ENCODE results near the gene RCBTB1. TPM values are rescaled to one million over a fixed set of nuclear protein-coding genes. Genes with fewer than 3 reads are reported as not detected.

Gene RCBTB1
- total and polyA plus RNA-seq, 10 of the 15 experiments (the other 5 are each of a cell fraction or from before 2014, with no cell fraction given): 5.1 to 13.5 (median 11.2) TPM

GRCh38 chr13:49546561-49546960, 38.8 kb downstream of the RCBTB1 start:
- no TSS peak for BruUV-seq (replicated peaks)
- ATAC-seq (no peak), DNase-seq (ENCODE audit: low read depth, low spot score) (no peak), FAIRE-seq (no peak)
- WGBS (ENCODE audit: insufficient coverage, insufficient replicate concordance, low lambda C conversion rate, missing lambda C conversion rate): 97% methylated on average over 9 of the region's 9 CpGs
- TF ChIP-seq MAX (IDR thresholded peaks at IDR 0.05; ENCODE audit: low read depth, low read length) (no peak), ESRRA (IDR thresholded peaks at IDR 0.05; ENCODE audit: low read length) (no peak), POU2F2 (IDR thresholded peaks at IDR 0.05; ENCODE audit: borderline replicate concordance, low read depth, low read length) (no peak), EZH2 (IDR thresholded peaks at IDR 0.05; ENCODE audit: borderline replicate concordance, control insufficient read depth, low read depth, low read length) (no peak), SMARCA5 (IDR thresholded peaks at IDR 0.05) (no peak), BHLHE40 (IDR thresholded peaks at IDR 0.05; ENCODE audit: borderline replicate concordance in 1 of 2, low read depth in 2 of 2, low read length in 1 of 2) (no peak), E2F8 (IDR thresholded peaks at IDR 0.05; ENCODE audit: low read depth, partially characterized antibody) (no peak), SKIL (IDR thresholded peaks at IDR 0.05; ENCODE audit: low read depth, poor library complexity, severe bottlenecking) (no peak), CHD2 (IDR thresholded peaks at IDR 0.05; ENCODE audit: borderline replicate concordance, low read depth, low read length) (no peak)
- Histone ChIP-seq H3K9me3 (replicated peaks; ENCODE audit: control insufficient read depth, insufficient read depth, low read length) (no peaks in the 10 kb centered on the region), H3K27ac (ENCODE audit: control insufficient read depth, insufficient read depth) (no peak overlapping the region), H3K9ac (ENCODE audit: control insufficient read depth, insufficient read depth, low read length) (no peak overlapping the region), H3K4me1 (ENCODE audit: control insufficient read depth, insufficient read depth, low read length) (no peaks in the 10 kb centered on the region), H3K4me2 (ENCODE audit: control insufficient read depth, insufficient read depth) (no peak overlapping the region), H3K27me3 (replicated peaks in 1 of 2; ENCODE audit: control insufficient read depth in 2 of 2, insufficient read depth in 2 of 2, low read length in 1 of 2) (no peaks in the 10 kb centered on the region), H4K20me1 (ENCODE audit: control insufficient read depth, insufficient read depth) (no peaks in the 10 kb centered on the region), H3K4me3 (no peak overlapping the region), H2AFZ (ENCODE audit: control insufficient read depth, low read depth, low read length) (no peak overlapping the region), H3K79me2 (ENCODE audit: control insufficient read depth, insufficient read depth, low read length) (no peaks in the 10 kb centered on the region), H3K36me3 (ENCODE audit: control insufficient read depth in 2 of 2, insufficient read depth in 2 of 2, low read length in 1 of 2) (peaks cover 0 to 14% of the 10 kb centered on the region in 2 experiments)
- intact Hi-C loops (cut with micrococcal nuclease; ENCODE audit: unreplicated experiment) (no loop called here), in situ Hi-C loops (cut with MboI) (no loop called here)
- ChIA-PET POLR2A (no interaction called here), SMC1A (ENCODE audit: uncharacterized antibody, unreplicated experiment) (interaction anchor here (1.7 kb wide), 1 partner anchor 18 kb away, joined by 3 read pairs; no protein-coding TSS in a partner anchor), CTCF (no interaction called here), RAD21 (ENCODE audit: unreplicated experiment) (no interaction called here)

All from GM12878 (cell line).